NCI-H1930 (cell line): ENCODE measurements around the gene STARD7.

Experiments
- DNase-seq, 2 experiments: peaks; one replicate each; lab custom pipeline; 2025; lab: John Stamatoyannopoulos, UW

Gene STARD7

GRCh38 chr2:96136129-96136720, 72.4 kb downstream of the STARD7 start:
- no peak for DNase-seq

- no peak for DNase-seq
Measured at GRCh38 chr2:96135621-96136020, 73.0 kb downstream of the STARD7 start.

- DNase-seq = no peak
Measured at GRCh38 chr2:96135171-96135570, 73.5 kb downstream of the STARD7 start.
